PC-3 (cell line): ENCODE results near the gene FAM20B. TPM values are rescaled to one million over a fixed set of nuclear protein-coding genes. Genes with fewer than 3 reads are reported as not detected.

Source experiments
- ATAC-seq: fragments of 200-7000 bp; cut with Tn5 transposase; 2 replicates; pipeline ENCODE4 v1.9.1; 2020; ENCODE audit warnings: mild to moderate bottlenecking, moderate library complexity
- BruUV-seq: library from RNA; stranded (reverse); fragments of 400-500 nt; replicated peaks from 2 replicates; lab custom pipeline; 2021; lab: Mats Ljungman, UMichigan
- CTCF ChIA-PET: fragments of 300-600 bp; sonication (Branson Sonifier 250); formaldehyde crosslinking; loops from one replicate; lab custom pipeline; 2022; ENCODE audit warnings: antibody characterized with exemption; lab: Charles Lee
- POLR2A ChIA-PET: fragments of 300-600 bp; sonication (Branson Sonifier 250); formaldehyde crosslinking; loops from one replicate; lab custom pipeline; 2022; ENCODE audit warnings: antibody characterized with exemption; ENCODE audit not compliant: unreplicated experiment; lab: Charles Lee
- DNase-seq: peaks from one replicate; pipeline ENCODE4 v3.0.0-alpha.2; 2015
- H2AFZ ChIP-seq: fragments of 300-600 bp; sonication (generic); 2 replicates; pipeline ENCODE4 v1.6.0; 2016; ENCODE audit warnings: antibody characterized with exemption, low read length
- H3F3A ChIP-seq: fragments of 300-600 bp; sonication (generic); one replicate; pipeline ENCODE4 v1.6.0; 2017; ENCODE audit warnings: antibody characterized with exemption, low read length, control low read depth, mild to moderate bottlenecking; ENCODE audit not compliant: unreplicated experiment
- H3K27ac ChIP-seq: fragments of 300-600 bp; sonication (generic); 2 replicates; pipeline ENCODE4 v1.5.1; 2016; ENCODE audit warnings: mild to moderate bottlenecking, low read length
- H3K27me3 ChIP-seq: fragments of 300-600 bp; sonication (generic); 2 replicates; pipeline ENCODE4 v1.6.1; 2016; ENCODE audit warnings: low read length, mixed read lengths
- H3K36me3 ChIP-seq: fragments of 300-600 bp; sonication (generic); 2 replicates; pipeline ENCODE4 v1.6.1; 2016; ENCODE audit warnings: low read depth, mixed run types, low read length, mixed read lengths
- H3K4me1 ChIP-seq: fragments of 300-600 bp; sonication (generic); 2 replicates; pipeline ENCODE4 v1.5.1; 2016; ENCODE audit warnings: low read length; ENCODE audit not compliant: insufficient read depth
- H3K4me2 ChIP-seq: fragments of 300-600 bp; sonication (generic); 2 replicates; pipeline ENCODE4 v1.6.0; 2016; ENCODE audit warnings: low read length
- H3K4me3 ChIP-seq: fragments of 300-600 bp; sonication (generic); 2 replicates; pipeline ENCODE4 v1.5.1; 2016; ENCODE audit warnings: mild to moderate bottlenecking, low read length, mixed read lengths
- H3K79me2 ChIP-seq: fragments of 300-600 bp; sonication (generic); 2 replicates; pipeline ENCODE4 v1.6.1; 2017; ENCODE audit warnings: low read length, mixed read lengths
- H3K9ac ChIP-seq: fragments of 300-600 bp; sonication (generic); 2 replicates; pipeline ENCODE4 v1.6.0; 2016; ENCODE audit warnings: mild to moderate bottlenecking, low read length
- H3K9me2 ChIP-seq: fragments of 300-600 bp; sonication (generic); replicated peaks from 2 replicates; pipeline ENCODE4 v1.6.1; 2016; ENCODE audit warnings: mixed run types, low read length, mixed read lengths
- H3K9me3 ChIP-seq: fragments of 300-600 bp; sonication (generic); 2 replicates; pipeline ENCODE4 v1.6.1; 2016; ENCODE audit warnings: low read length, mixed read lengths
- H4K20me1 ChIP-seq: fragments of 300-600 bp; sonication (generic); 2 replicates; pipeline ENCODE4 v1.6.1; 2016; ENCODE audit warnings: low read length, mixed read lengths
- CTCF ChIP-seq: fragments of 300-600 bp; sonication (generic); conservative IDR thresholded peaks from 2 replicates; pipeline ENCODE4 v1.5.1; 2017; ENCODE audit warnings: antibody characterized with exemption, low read depth, mild to moderate bottlenecking, low read length
- EZH2 ChIP-seq: fragments of 300-600 bp; sonication (generic); IDR thresholded peaks from one replicate; pipeline ENCODE4 v1.6.1; 2017; ENCODE audit warnings: antibody characterized with exemption, mild to moderate bottlenecking, low read length; ENCODE audit not compliant: unreplicated experiment
- EZH2phosphoT487 ChIP-seq: fragments of 300-600 bp; sonication (generic); IDR thresholded peaks from 2 replicates; pipeline ENCODE4 v1.6.1; 2018; ENCODE audit warnings: mild to moderate bottlenecking, antibody characterized with exemption, low read length, borderline replicate concordance
- intact Hi-C: fragments of 100-400 bp; cut with micrococcal nuclease; formaldehyde crosslinking; loops from 2 replicates; pipeline ENCODE4 v1.9.0; 2023
- total RNA-seq: library from RNA; depleted of rRNA; stranded (reverse); fragments of >200 nt; gene quantifications from 2 replicates; pipeline ENCODE4 v1.2.3, GENCODE V29; 2014

Gene FAM20B
- total RNA-seq, 1 experiment from 2014 or later, result 21.1 TPM

- H3K27me3 ChIP-seq, result no peaks in the 10 kb centered on the region
- H3K4me2 ChIP-seq, result no peak overlapping the region
- no peaks in the 10 kb centered on the region for H3K9me3 ChIP-seq
- H3K79me2 ChIP-seq, result no peaks in the 10 kb centered on the region
- H2AFZ ChIP-seq, result peak overlapping the region; percentile 85; the same call in 1 of the 2 replicates
- H3K9ac ChIP-seq, result no peak overlapping the region
- POLR2A ChIA-PET, result no interaction called here
- no peak overlapping the region for H3K27ac ChIP-seq
- TF ChIP-seq CTCF, result no peak
- TF ChIP-seq EZH2phosphoT487, result no peak
- no peak for TF ChIP-seq EZH2
- no peak for ATAC-seq
- peak; percentile 1 for DNase-seq
- intact Hi-C loops, result loop anchor here (1.0 kb wide), 1 partner anchor 229 kb away; no protein-coding TSS in a partner anchor
- no peaks in the 10 kb centered on the region for H3K36me3 ChIP-seq
- no TSS peak for BruUV-seq
- no peaks in the 10 kb centered on the region for H3K9me2 ChIP-seq
- H3K4me3 ChIP-seq, result no peak overlapping the region
- H4K20me1 ChIP-seq, result no peaks in the 10 kb centered on the region
- 0 out of 2 replicates have a peak, but pooled peaks cover 11% of the 10 kb centered on the region for H3K4me1 ChIP-seq
- H3F3A ChIP-seq, result no peaks in the 10 kb centered on the region
- CTCF ChIA-PET, result interaction anchor here (0.6 to 1.5 kb wide), 3 partner anchors 49 to 471 kb away, joined by 3 to 5 read pairs (median 4); no protein-coding TSS in a partner anchor
These were observed 22.1 kb upstream of the FAM20B start for GRCh38 chr1:179003512-179004066.

- Histone ChIP-seq H3K4me1 (0 out of 2 replicates have a peak, but pooled peaks cover 11% of the 10 kb centered on the region), H3K79me2 (no peaks in the 10 kb centered on the region), H3K27ac (peak overlapping the region; percentile 26; the same call in 1 of the 2 replicates), H3K4me3 (no peak overlapping the region), H3K9me3 (no peaks in the 10 kb centered on the region), H3K9ac (no peak overlapping the region), H3F3A (no peaks in the 10 kb centered on the region), H3K4me2 (0 out of 2 replicates have a peak overlapping the region, but pooled peaks have one; percentile 24), H2AFZ (no peak overlapping the region), H3K27me3 (no peaks in the 10 kb centered on the region), H4K20me1 (no peaks in the 10 kb centered on the region), H3K9me2 (no peaks in the 10 kb centered on the region), H3K36me3 (no peaks in the 10 kb centered on the region)
- ATAC-seq, result peak; percentile 66
- intact Hi-C loops, result no loop called here
- POLR2A ChIA-PET, result no interaction called here
- peak; percentile 62 for DNase-seq
- CTCF ChIA-PET, result no interaction called here
- TF ChIP-seq CTCF, result no peak
- TF ChIP-seq EZH2, result no peak
- TF ChIP-seq EZH2phosphoT487, result no peak
- no TSS peak for BruUV-seq
These were observed 18.5 kb upstream of the FAM20B start for GRCh38 chr1:179007233-179007632.

- H3K27me3 ChIP-seq, result no peaks in the 10 kb centered on the region
- H3K27ac ChIP-seq, result no peak overlapping the region
- DNase-seq (no peak), ATAC-seq (no peak)
- no peaks in the 10 kb centered on the region for H3K9me2 ChIP-seq
- H3K79me2 ChIP-seq, result no peaks in the 10 kb centered on the region
- intact Hi-C loops, result no loop called here
- H3K4me2 ChIP-seq, result no peak overlapping the region
- H4K20me1 ChIP-seq, result no peaks in the 10 kb centered on the region
- BruUV-seq, result no TSS peak
- 0 out of 2 replicates have a peak, but pooled peaks cover 6% of the 10 kb centered on the region for H3K4me1 ChIP-seq
- no peak overlapping the region for H2AFZ ChIP-seq
- no peak overlapping the region for H3K9ac ChIP-seq
- no peaks in the 10 kb centered on the region for H3K36me3 ChIP-seq
- H3K9me3 ChIP-seq, result no peaks in the 10 kb centered on the region
- ChIA-PET CTCF (no interaction called here), POLR2A (no interaction called here)
- TF ChIP-seq EZH2 (no peak), CTCF (no peak), EZH2phosphoT487 (no peak)
- H3K4me3 ChIP-seq, result no peak overlapping the region
- no peaks in the 10 kb centered on the region for H3F3A ChIP-seq
These were observed 15.0 kb upstream of the FAM20B start for GRCh38 chr1:179010671-179011070.
